Activated CD4-positive, alpha-beta T cell treated with anti-CD3 and anti-CD28 coated beads, Interleukin-2, amount 50 U/mL, for 1 hour (primary cell): ENCODE results near the gene POU3F1.
"Not testable (repeated sequence)": the region's sequence is repeated elsewhere in the genome, so short reads cannot be mapped to it uniquely, and the experiment has no call there.

ENCODE experiments used
- DNase-seq: peaks from one replicate; pipeline ENCODE4 v3.0.0-alpha.2; 2020

POU3F1 gene

GRCh38 chr1:38046884-38047602 lies 450 bp upstream of the POU3F1 start:
- peak; percentile 68 for DNase-seq

GRCh38 chr1:38045401-38046332 lies 926 bp downstream of the POU3F1 start:
- no peak for DNase-seq

GRCh38 chr1:38044221-38045215 lies 2.1 kb downstream of the POU3F1 start:
- no peak for DNase-seq

GRCh38 chr1:38043036-38043747 lies 3.4 kb downstream of the POU3F1 start:
- DNase-seq = no peak

GRCh38 chr1:38041936-38042834 lies 4.4 kb downstream of the POU3F1 start:
- no peak for DNase-seq

- no peak for DNase-seq
Observed at GRCh38 chr1:38039331-38040088, 7.1 kb downstream of the POU3F1 start.

- no peak for DNase-seq
Observed at GRCh38 chr1:38038861-38039260, 7.7 kb downstream of the POU3F1 start.

- no peak for DNase-seq
Observed at GRCh38 chr1:38037221-38037939, 9.2 kb downstream of the POU3F1 start.

- no peak for DNase-seq
Observed at GRCh38 chr1:38034871-38035270, 11.7 kb downstream of the POU3F1 start.

GRCh38 chr1:38032992-38033391 lies 13.6 kb downstream of the POU3F1 start:
- DNase-seq = not testable (repeated sequence)

GRCh38 chr1:38031513-38031866 lies 15.1 kb downstream of the POU3F1 start:
- DNase-seq = no peak

GRCh38 chr1:38030596-38031512 lies 15.7 kb downstream of the POU3F1 start:
- DNase-seq = no peak

GRCh38 chr1:38029685-38030511 lies 16.7 kb downstream of the POU3F1 start:
- no peak for DNase-seq

- DNase-seq = no peak
Observed at GRCh38 chr1:38029081-38029681, 17.4 kb downstream of the POU3F1 start.

- no peak for DNase-seq
Observed at GRCh38 chr1:38028671-38029070, 17.9 kb downstream of the POU3F1 start.

GRCh38 chr1:38028105-38028591 lies 18.4 kb downstream of the POU3F1 start:
- no peak for DNase-seq
